ENCODE data around the gene LIPC. TPM values are rescaled to one million over a fixed set of nuclear protein-coding genes. Genes with fewer than 3 reads are reported as not detected.

LIPC gene
- polyA plus RNA-seq, 10 donors = 0.23 to 0.69 (median 0.39) TPM

- DNase-seq = no peak
Observed at GRCh38 chr15:58494567-58494966, 62.8 kb downstream of the LIPC start.

GRCh38 chr15:58495891-58496408 lies 64.2 kb downstream of the LIPC start:
- DNase-seq = no peak

GRCh38 chr15:58497046-58497785 lies 65.4 kb downstream of the LIPC start:
- DNase-seq = no peak

- DNase-seq = peak in 1 of 3 donors; percentile 61
Observed at GRCh38 chr15:58498821-58499580, 67.2 kb downstream of the LIPC start.

GRCh38 chr15:58501006-58501405 lies 69.2 kb downstream of the LIPC start:
- no peak for DNase-seq

GRCh38 chr15:58501636-58502188 lies 69.9 kb downstream of the LIPC start:
- no peak for DNase-seq

- DNase-seq = no peak
Observed at GRCh38 chr15:58503139-58504027, 71.6 kb downstream of the LIPC start.

- DNase-seq = no peak
Observed at GRCh38 chr15:58504674-58505234, 73.0 kb downstream of the LIPC start.

- DNase-seq = no peak
Observed at GRCh38 chr15:58505581-58505980, 73.8 kb downstream of the LIPC start.

GRCh38 chr15:58506064-58506490 lies 74.3 kb downstream of the LIPC start:
- DNase-seq = no peak

- DNase-seq = no peak
Observed at GRCh38 chr15:58506783-58507668, 75.2 kb downstream of the LIPC start.

- no peak for DNase-seq
Observed at GRCh38 chr15:58509556-58509955, 77.8 kb downstream of the LIPC start.

GRCh38 chr15:58510715-58511598 lies 79.2 kb downstream of the LIPC start:
- DNase-seq = no peak

- DNase-seq = no peak
Observed at GRCh38 chr15:58511599-58511987, 79.8 kb downstream of the LIPC start.

- no peak for DNase-seq
Observed at GRCh38 chr15:58512522-58512921, 80.7 kb downstream of the LIPC start.

- DNase-seq = peak in 1 of 3 donors; percentile 50
Observed at GRCh38 chr15:58513008-58513407, 81.2 kb downstream of the LIPC start.

GRCh38 chr15:58513726-58514336 lies 82.0 kb downstream of the LIPC start:
- peak in 1 of 3 donors; percentile 24 for DNase-seq

- no peak for DNase-seq
Observed at GRCh38 chr15:58515807-58516206, 84.0 kb downstream of the LIPC start.

- no peak for DNase-seq
Observed at GRCh38 chr15:58517252-58517681, 85.5 kb downstream of the LIPC start.
